GM18858 (cell line): Measurements from ENCODE around the gene THEM4.
"Not testable (repeated sequence)": the region's sequence is repeated elsewhere in the genome, so short reads cannot be mapped to it uniquely, and the experiment has no call there.

ENCODE experiments used
- ATAC-seq: cut with Tn5 transposase; IDR thresholded peaks from one replicate; pipeline ENCODE4 v1.9.1; 2021; ENCODE audit not compliant: unreplicated experiment

The THEM4 gene

DNA sequence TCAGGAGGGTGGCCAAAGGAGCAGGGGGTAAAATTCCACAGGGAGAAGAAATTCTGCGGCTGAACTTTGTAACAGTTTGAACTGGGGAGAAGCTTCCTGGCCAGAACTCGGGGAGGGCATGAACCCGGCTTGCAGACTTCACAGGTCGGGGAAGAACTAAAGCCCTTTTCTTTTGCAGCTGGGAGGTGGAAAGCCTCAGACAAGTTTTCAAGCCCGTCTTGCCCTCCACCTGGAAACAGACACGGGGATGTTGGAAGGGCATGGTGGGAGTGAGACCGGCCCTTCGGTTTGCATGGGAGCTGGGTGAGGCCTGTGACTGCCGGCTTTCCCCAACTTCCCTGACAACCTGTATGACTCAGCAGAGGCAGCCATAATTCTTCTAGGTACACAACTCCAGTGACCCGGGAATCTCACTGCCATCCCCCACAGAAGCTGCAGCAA lies 11.3 kb downstream of the THEM4 start:
- no peak for ATAC-seq

DNA sequence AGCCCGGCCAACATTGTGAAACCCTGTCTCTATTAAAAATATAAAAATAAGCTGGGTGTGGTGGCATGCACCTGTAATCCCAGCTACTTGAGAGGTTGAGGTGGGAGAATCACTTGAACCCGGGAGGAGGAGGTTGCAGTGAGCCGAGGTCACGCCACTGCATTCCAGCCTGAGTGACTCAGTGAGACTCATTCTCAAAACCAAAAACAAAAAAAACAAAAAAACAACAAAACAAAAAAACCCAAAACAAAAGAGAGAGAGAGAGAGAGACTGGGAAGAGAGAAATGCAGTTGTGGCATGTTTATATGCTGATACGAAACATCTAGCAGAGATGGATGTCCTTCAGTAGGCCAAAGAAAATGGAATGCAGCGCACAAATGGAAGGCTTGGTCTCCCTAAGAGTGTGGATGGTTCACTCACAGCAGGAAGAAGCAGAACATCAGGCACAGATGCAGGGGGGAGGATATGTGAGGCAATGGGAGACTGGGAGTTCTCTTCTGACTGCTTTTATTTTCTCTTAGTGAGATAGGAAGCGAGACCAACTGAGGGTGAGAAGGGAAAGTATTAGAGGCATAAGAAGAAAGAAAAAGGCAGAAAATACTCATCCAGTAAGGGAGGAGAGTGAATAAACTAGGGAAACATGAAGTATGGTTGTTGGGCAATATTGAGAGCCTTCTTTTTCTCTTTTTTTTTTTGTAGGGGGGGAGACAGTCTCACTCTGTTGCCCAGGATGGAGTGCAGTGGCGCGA lies 16.0 kb downstream of the THEM4 start:
- ATAC-seq, result no peak

DNA sequence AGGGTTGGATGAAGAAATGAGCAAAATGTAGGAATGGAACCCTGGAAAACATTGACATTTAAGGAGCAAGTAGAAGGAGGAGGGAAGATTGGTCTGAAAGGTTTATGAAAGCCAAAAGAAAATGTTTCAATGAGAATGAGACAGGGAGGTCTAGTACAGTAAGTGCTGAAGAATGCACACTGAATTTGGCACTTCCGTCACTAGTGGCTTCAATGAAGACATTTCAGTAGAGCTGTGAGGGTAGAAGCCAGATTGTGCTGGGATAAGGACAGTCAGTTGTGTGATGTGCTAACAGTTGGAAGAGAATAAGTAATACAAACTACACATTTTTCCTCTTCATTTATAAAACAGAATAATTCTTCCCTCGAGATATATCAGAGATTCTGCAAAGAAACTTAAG lies 17.1 kb downstream of the THEM4 start:
- ATAC-seq, result no peak

GRCh38 chr1:151891512-151891911 lies 17.8 kb downstream of the THEM4 start:
- no peak for ATAC-seq

- ATAC-seq, result no peak
These were observed 20.2 kb downstream of the THEM4 start for GRCh38 chr1:151888972-151889570.

GRCh38 chr1:151887028-151887427 lies 22.3 kb downstream of the THEM4 start:
- no peak for ATAC-seq

DNA sequence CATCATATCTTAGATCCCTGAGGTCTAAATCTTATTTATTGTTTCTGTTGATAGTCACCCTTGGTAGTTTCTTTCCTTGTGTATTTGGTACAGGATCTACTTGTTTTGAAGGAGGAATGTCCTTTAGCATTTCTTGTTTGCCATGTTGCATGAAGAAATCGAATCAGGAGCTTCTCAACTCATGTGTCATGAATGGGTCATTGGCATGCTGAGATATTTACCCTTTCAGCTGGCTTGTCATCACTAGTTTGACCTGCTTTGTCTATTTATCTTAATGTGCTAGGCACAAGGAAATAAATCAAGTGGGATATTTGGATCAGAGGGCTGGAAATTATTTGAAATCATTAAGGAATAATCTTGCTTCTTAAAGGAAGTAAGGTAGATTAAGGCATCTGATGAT lies 23.8 kb downstream of the THEM4 start:
- ATAC-seq, result no peak

- ATAC-seq, result not testable (repeated sequence)
These were observed 24.4 kb downstream of the THEM4 start for GRCh38 chr1:151884879-151885278.

- not testable (repeated sequence) for ATAC-seq
These were observed 24.9 kb downstream of the THEM4 start for GRCh38 chr1:151884445-151884844.

DNA sequence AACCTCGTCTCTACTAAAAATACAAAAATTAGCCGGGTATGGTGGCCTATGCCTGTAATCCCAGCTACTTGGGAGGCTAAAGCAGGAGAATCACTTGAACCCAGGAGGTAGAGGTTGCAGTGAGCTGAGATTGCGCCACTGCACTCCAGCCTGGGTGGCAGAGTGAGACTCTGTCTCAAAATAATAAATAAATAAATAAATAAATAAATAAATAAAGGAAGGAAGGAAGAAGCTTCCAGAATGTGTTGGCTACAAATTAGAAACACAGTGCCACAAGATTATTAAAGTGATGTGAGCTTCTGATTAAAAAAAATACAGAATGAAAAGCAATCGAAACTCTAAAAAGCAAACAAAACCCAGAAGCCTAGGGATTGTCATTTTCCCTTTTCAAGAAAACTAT lies 25.4 kb downstream of the THEM4 start:
- not testable (repeated sequence) for ATAC-seq

- not testable (repeated sequence) for ATAC-seq
These were observed 26.4 kb downstream of the THEM4 start for GRCh38 chr1:151882918-151883317.

DNA sequence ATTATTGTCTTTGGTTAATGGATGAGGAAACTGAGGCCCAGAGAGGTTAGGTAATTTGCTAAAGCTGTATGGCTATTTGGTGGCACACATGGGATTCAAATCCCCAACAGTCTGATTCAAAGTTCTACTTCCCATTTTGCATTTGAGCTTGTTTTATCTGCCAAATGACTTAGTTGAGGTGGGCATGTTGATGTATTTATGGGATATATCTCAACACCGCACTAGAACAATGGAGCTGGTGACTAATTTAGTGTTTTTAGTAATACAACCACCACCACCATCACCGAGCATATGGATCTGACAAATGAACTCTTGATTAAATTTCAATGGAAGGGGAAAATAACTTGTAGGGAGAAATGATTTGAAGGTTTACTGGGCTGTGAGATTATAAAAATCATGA lies 26.8 kb downstream of the THEM4 start:
- ATAC-seq, result no peak

DNA sequence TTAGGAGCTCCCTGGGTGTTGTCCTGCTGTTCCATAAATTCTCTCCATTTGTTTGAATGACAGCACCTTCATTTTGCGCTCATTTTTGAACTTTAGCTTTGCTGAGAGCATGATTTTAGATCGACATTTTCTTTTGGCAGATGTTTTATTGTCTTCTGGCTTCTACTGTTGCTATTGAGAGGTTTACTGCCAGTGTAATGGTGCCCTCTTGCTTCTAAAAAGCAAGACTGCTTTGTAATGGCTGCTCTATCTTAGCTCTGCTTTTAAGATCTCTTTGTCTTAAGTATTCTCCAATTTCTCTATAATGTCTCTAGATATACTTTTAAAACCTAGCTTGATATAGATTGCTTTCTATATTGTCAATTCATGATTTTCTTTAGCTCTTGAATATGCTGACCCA lies 27.8 kb downstream of the THEM4 start:
- ATAC-seq, result no peak

GRCh38 chr1:151875419-151876097 lies 33.8 kb downstream of the THEM4 start:
- ATAC-seq, result no peak

DNA sequence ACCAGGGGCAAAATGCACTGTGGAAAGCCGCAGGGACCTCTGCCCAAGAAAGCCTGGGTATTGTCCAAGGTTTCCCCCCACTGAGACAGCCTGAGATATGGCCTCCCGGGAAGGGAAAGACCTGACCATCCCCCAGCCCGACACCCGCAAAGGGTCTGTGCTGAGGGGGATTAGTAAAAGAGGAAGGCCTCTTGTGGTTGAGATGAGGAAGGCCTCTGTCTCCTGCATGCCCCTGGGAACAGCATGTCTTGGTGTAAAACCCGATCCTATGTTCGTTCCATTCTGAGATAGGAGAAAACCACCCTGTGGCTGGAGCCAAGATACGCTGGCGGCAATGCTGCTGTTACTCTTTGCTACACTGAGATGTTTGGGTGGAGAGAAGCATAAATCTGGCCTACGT lies 36.5 kb downstream of the THEM4 start:
- not testable (repeated sequence) for ATAC-seq

DNA sequence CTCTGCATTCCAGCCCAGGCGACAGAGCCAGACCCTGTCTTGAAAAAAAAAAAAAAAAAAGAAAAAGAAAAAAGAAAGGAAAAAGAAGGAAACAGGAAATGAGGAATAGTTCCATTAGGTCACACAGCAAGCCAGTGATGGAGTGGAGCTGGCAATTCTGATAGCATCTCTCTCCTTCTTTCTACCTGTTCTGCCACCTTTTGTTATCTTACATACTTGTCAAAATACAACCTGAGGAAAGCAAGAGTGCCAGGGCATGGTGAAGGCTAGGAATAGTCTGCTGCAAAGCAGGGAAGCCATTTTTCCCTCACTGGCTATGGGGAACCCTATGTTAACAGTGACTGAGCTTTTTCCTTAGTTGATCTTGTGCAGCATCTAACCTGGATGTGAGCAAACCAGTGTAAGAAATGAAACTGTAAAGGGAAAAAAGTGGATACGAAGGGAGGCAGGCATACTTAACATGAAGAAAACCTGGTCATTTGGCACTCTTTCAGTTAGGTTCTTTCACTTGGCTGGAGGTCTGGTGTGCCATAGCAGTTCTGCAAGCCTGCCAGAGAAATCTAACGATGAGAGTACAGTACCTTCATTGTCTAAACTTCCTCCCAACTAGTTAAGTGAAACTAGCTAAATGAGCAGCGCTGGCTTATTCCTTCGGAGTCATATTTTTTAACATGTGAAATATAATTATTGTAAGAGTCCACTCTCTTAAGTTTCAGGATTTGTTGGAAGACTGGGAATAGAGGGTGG lies 37.9 kb downstream of the THEM4 start:
- no peak for ATAC-seq

DNA sequence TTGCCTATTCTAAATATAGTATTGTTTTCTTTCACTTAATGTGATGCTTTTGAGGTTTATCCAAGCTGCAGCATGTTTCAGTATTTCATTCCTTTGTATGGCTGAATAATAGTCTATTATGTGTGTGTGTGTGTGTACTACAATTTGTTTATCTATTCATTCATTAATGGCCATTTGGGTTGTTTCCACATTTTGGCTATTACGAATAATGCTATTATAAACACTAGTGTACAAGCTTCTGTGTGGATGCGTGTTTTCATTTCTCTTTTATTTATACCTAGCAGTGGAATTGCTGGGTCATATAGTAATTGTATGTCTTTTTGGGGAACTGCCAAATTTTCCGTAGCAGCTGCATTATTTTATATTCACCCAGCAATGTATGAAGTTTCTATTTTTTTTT lies 40.8 kb downstream of the THEM4 start:
- ATAC-seq, result no peak

DNA sequence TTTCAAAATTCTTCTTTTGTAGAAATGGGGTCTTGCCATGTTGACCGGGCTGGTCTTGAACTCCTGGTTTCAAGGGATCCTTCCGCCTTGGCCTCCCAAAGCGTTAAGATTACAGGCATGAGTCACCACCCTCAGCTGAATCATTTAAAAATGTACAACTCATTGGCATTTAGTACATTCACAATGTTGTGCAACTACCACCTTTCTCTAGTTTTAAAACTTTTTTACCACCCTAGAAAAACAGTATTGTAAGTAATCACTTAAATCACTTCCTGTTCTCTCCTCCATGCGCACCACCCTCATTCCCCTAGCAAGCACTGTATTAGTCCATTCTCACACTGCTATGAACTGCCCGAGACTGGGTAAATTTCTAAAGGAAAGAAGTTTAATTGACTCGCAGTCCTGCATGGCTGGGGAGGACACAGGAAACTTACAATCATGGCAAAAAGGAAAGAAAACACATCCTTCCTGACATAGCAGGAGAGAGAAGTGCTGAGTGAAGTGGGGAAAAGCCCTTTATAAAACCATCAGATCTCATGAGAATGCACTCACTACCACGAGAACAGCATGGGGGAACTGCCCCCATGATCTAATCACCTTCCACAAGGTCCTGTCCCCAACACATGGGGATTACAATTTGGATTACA lies 41.4 kb downstream of the THEM4 start:
- no peak for ATAC-seq

DNA sequence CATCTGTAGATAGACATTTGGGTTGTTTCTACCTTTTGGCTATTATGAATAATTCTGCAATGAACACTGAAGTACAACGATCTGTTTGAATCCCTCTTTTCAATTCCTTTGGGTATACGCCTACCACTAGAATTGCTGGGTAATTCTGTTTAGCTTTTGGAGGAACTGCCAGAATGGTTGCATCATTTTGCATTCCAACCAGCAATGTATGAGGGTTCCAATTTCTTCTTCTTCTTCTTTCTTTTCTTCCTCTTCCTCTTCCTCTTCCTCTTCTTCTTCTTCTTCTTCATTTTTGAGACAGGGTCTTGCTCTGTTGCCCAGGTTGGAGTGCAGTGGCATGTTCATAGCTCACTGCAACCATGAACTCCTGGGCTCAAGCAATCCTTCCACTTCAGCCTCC lies 42.0 kb downstream of the THEM4 start:
- no peak for ATAC-seq

DNA sequence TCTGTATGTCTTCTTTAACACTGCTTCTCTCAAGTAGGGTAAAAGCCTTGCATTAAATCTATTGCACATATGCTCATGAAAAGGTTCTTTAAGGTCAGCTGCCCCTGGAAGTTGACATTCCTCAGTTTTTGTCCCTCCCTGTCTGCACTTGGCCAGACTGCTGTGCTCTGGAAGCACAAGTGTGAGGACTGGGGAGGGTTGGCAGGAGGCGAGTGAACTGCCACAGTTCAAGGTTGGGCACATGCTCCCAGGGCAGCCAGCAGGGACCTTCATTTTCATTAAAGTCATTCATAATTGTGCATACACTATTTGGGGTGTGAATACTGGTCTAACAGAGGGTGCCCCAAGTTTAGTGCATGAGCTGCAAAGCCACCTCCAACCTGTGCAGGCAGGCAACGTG lies 44.9 kb downstream of the THEM4 start:
- ATAC-seq, result no peak

DNA sequence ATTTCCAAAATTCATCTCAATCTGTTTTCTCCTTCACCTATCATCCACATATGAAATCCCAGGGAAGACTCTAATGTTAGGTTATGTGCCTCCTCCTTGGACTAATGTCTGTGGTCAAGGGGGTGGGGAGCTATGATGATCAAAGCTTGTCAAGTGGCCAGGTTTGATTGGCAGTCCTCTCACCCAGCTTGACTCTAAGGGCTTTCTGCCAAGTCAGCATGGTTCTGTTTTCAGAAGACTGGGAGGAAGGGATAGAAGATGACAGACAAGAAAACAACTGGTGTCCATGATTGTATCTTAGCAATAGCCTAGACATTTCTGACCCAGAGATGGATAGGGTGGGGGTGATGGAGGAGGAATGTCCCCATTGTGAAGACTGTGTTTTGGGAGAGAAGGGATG lies 46.7 kb downstream of the THEM4 start:
- no peak for ATAC-seq
